Measurements from ENCODE around the gene RTTN. TPM values are rescaled to one million over a fixed set of nuclear protein-coding genes. Genes with fewer than 3 reads are reported as not detected.

Gene RTTN
- polyA plus RNA-seq, 1 of the 3 experiments (the other 2 are of a cell fraction) = 4.7 TPM

GRCh38 chr18:70059684-70060083 lies 145.8 kb downstream of the RTTN start:
- H3K9ac ChIP-seq = no peak overlapping the region
- WGBS (ENCODE audit: low lambda C conversion rate) = 95% methylated on average over 3 of the region's 3 CpGs
- ChIA-PET POLR2A (no interaction called here), CTCF (interaction anchor here (0.6 to 1.0 kb wide), 3 partner anchors 11 to 26 kb away, joined by 3 read pairs; no protein-coding TSS in a partner anchor)
- no peak for DNase-seq
- TF ChIP-seq ZBTB33 (IDR thresholded peaks at IDR 0.05; ENCODE audit: borderline replicate concordance, low read depth) (no peak), JUND (IDR thresholded peaks at IDR 0.05) (no peak), TEAD4 (IDR thresholded peaks at IDR 0.05; ENCODE audit: borderline replicate concordance, insufficient read depth) (no peak), MEF2A (IDR thresholded peaks at IDR 0.05; ENCODE audit: borderline replicate concordance, low read depth) (no peak), EZH2phosphoT487 (IDR thresholded peaks at IDR 0.05; ENCODE audit: borderline replicate concordance, low read depth) (no peak), FOXJ3 (CRISPR knock-in tag; IDR thresholded peaks at IDR 0.05) (no peak), PBX3 (IDR thresholded peaks at IDR 0.05) (no peak), GATA2 (CRISPR knock-in tag; IDR thresholded peaks at IDR 0.05) (no peak)
- H3K27me3 ChIP-seq (ENCODE audit: insufficient read depth) = no peaks in the 10 kb centered on the region
- H3K9me2 ChIP-seq = no peaks in the 10 kb centered on the region
- no peaks in the 10 kb centered on the region for H3K79me2 ChIP-seq (ENCODE audit: insufficient read depth)
- no peaks in the 10 kb centered on the region for H3K4me1 ChIP-seq (ENCODE audit: control insufficient read depth in 1 of 2, insufficient read depth in 2 of 2, low read depth in 1 of 2, low read length in 1 of 2)
- no peaks in the 10 kb centered on the region for H3F3A ChIP-seq (replicated peaks; ENCODE audit: insufficient read depth)
- no peaks in the 10 kb centered on the region for H3K9me3 ChIP-seq
- H3K4me3 ChIP-seq (ENCODE audit: low read depth in 2 of 2, low read length in 1 of 2) = no peak overlapping the region
- H4K20me1 ChIP-seq (ENCODE audit: insufficient read depth) = no peaks in the 10 kb centered on the region
- no peak overlapping the region for H3K27ac ChIP-seq (ENCODE audit: low read depth in 2 of 2, low read length in 1 of 2)
- peaks cover 8 to 21% of the 10 kb centered on the region in 2 experiments for H3K36me3 ChIP-seq (replicated peaks in 1 of 2; ENCODE audit: control insufficient read depth in 1 of 2, insufficient read depth in 2 of 2, low read length in 1 of 2)
- H2AFZ ChIP-seq (ENCODE audit: low read depth) = no peak overlapping the region
- no peak overlapping the region for H3K4me2 ChIP-seq

- DNase-seq = no peak
- H4K20me1 ChIP-seq (ENCODE audit: insufficient read depth) = no peaks in the 10 kb centered on the region
- no peak overlapping the region for H3K9ac ChIP-seq
- H2AFZ ChIP-seq (ENCODE audit: low read depth) = no peak overlapping the region
- no peak overlapping the region for H3K4me3 ChIP-seq (ENCODE audit: low read depth in 2 of 2, low read length in 1 of 2)
- H3K27ac ChIP-seq (ENCODE audit: low read depth in 2 of 2, low read length in 1 of 2) = no peak overlapping the region
- TF ChIP-seq MAX (IDR thresholded peaks at IDR 0.05; ENCODE audit: low read depth) = no peak
- no peaks in the 10 kb centered on the region for H3K79me2 ChIP-seq (ENCODE audit: insufficient read depth)
- POLR2A ChIA-PET = no interaction called here
- H3K9me3 ChIP-seq = no peaks in the 10 kb centered on the region
- H3K9me2 ChIP-seq = no peaks in the 10 kb centered on the region
- CTCF ChIA-PET = interaction anchor here (1.0 kb wide), 1 partner anchor 27 kb away, joined by 3 read pairs; no protein-coding TSS in a partner anchor
- H3K36me3 ChIP-seq (replicated peaks in 1 of 2; ENCODE audit: control insufficient read depth in 1 of 2, insufficient read depth in 2 of 2, low read length in 1 of 2) = peaks cover 10 to 19% of the 10 kb centered on the region in 2 experiments
- H3K27me3 ChIP-seq (ENCODE audit: insufficient read depth) = no peaks in the 10 kb centered on the region
- no peaks in the 10 kb centered on the region for H3F3A ChIP-seq (replicated peaks; ENCODE audit: insufficient read depth)
- H3K4me2 ChIP-seq = no peak overlapping the region
- H3K4me1 ChIP-seq (ENCODE audit: control insufficient read depth in 1 of 2, insufficient read depth in 2 of 2, low read depth in 1 of 2, low read length in 1 of 2) = no peaks in the 10 kb centered on the region
Observed at GRCh38 chr18:70058916-70059315, 146.6 kb downstream of the RTTN start.

Measured in SK-N-SH (cell line).